Ectodermal cell (in vitro differentiated cells): ENCODE data around the gene PACS1.

ENCODE experiments used
- H3K27ac ChIP-seq: 2 replicates; pipeline ENCODE4 v1.7.0; 2013; ENCODE audit warnings: mild to moderate bottlenecking, low read depth, low read length; ENCODE audit not compliant: insufficient read depth, poor library complexity, severe bottlenecking
- H3K27me3 ChIP-seq: 2 replicates; pipeline ENCODE4 v1.7.0; 2013; ENCODE audit warnings: mild to moderate bottlenecking, low read length; ENCODE audit not compliant: insufficient read depth, control insufficient read depth, poor library complexity, severe bottlenecking
- H3K36me3 ChIP-seq: one replicate; pipeline ENCODE4 v1.7.0; 2013; ENCODE audit warnings: low read length; ENCODE audit not compliant: control insufficient read depth, insufficient read depth
- H3K4me1 ChIP-seq: one replicate; pipeline ENCODE4 v1.7.0; 2013; ENCODE audit warnings: low read length; ENCODE audit not compliant: control insufficient read depth, insufficient read depth
- H3K4me3 ChIP-seq: 2 replicates; pipeline ENCODE4 v1.7.0; 2013; ENCODE audit warnings: low read depth, low read length, control low read depth; ENCODE audit not compliant: insufficient read depth
- H3K9me3 ChIP-seq: 2 replicates; pipeline ENCODE4 v1.7.0; 2013; ENCODE audit warnings: mild to moderate bottlenecking, low read length, moderate library complexity; ENCODE audit not compliant: control insufficient read depth
- WGBS, 2 experiments: methylation state at CpG; one replicate each; pipeline ENCODE4 v1.1.7; 2013; ENCODE audit warnings: missing lambda C conversion rate in 2 of 2; 5-methylcytosine and 5-hydroxymethylcytosine counted together

PACS1 gene

DNA sequence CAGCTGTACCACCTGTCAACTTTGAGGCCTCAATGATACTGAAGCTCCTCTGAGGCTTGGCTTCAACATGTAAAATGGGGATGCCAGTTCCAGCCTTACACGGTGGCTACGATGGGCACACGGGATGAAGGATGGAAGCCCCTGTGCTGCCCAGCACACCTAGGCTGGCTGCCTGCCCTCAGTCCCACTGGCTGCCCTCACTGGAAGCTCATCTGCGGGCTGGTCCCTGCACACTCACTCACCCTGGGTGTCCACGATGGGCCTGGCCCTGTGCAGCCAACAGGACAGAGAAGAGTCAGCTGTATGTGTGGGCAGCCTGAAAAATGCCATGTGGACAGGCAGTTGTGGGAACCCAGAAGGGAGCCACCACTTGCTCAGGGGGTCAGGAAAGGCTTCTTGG, 216.6 kb downstream of the PACS1 start:
- Histone ChIP-seq H3K4me3 (no peak overlapping the region), H3K27me3 (peaks cover 21% of the 10 kb centered on the region), H3K4me1 (peaks cover 11% of the 10 kb centered on the region), H3K9me3 (no peaks in the 10 kb centered on the region), H3K27ac (no peak overlapping the region), H3K36me3 (peaks cover 9% of the 10 kb centered on the region)
- WGBS, 2 experiments, result 93% methylated on average over 5 of the region's 5 CpGs

GRCh38 chr11:66287211-66287888, 217.3 kb downstream of the PACS1 start:
- 92 to 94% methylated on average over 10 of the region's 10 CpGs for WGBS, 2 experiments
- Histone ChIP-seq H3K4me1 (peaks cover 13% of the 10 kb centered on the region), H3K36me3 (peaks cover 9% of the 10 kb centered on the region), H3K27me3 (peaks cover 27% of the 10 kb centered on the region), H3K9me3 (no peaks in the 10 kb centered on the region), H3K27ac (no peak overlapping the region), H3K4me3 (no peak overlapping the region)

GRCh38 chr11:66287889-66288670, 218.0 kb downstream of the PACS1 start:
- 59 to 60% methylated on average over 20 of the region's 20 CpGs for WGBS, 2 experiments
- H3K27me3 ChIP-seq, result peaks cover 34% of the 10 kb centered on the region
- H3K4me1 ChIP-seq, result peaks cover 12% of the 10 kb centered on the region
- H3K36me3 ChIP-seq, result peaks cover 9% of the 10 kb centered on the region
- no peaks in the 10 kb centered on the region for H3K9me3 ChIP-seq
- H3K4me3 ChIP-seq, result peak overlapping the region; percentile 69
- peak overlapping the region; percentile 50 for H3K27ac ChIP-seq

DNA sequence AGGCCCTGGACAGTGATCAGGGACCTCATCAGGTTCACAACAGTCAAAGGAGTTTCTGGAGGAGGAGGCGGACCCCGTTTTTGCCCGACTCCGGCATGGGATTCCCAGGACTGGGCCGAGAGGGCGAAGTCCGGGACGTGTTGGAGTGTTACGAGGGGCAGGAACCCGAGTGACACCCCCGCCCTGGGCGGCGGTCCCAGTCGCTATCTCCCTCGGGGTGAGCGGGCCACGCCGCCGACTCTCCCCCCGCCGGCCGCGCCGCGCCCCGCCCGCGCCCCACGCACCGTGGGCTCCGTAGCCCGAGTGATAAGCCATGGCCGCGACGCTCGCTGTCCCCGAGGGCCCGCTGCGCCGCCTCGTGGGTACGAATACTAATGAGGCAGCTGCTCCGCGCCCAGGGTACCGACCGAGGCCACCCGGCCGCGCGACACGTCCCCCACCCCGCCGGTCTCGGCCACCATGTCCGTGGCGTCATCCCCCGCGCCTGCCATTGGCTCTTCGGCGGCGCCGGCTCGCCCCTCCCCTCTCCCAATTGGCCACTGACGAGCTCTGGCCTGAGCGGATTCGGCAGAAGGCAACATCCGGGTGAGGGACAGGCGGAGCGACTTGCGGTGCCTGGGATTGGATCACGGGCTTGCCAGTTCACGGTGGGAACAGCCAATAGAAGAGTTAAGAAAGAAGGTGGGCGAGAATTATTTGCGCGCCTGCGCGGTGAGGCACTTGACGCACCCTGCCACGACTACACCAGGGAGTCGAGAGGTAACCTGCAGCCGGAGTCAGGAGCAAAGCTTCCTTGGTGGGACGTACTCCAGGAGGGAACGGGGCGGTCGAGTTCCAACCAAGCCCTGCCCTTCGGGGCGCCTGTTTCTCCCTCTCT, 218.8 kb downstream of the PACS1 start, which contains the start of gene YIF1A:
Gene YIF1A (minus strand): TSS at position 473 of the 877 bp plus-strand sequence. CDS start 158 bp downstream, at position 315.
- Histone ChIP-seq H3K4me3 (peak within 1 kb of the TSS; percentile 69), H3K4me1 (peaks cover 12% of the 10 kb centered on the region), H3K9me3 (no peaks in the 10 kb centered on the region), H3K36me3 (peaks cover 2% of the 10 kb centered on the region), H3K27ac (peak within 1 kb of the TSS; percentile 76), H3K27me3 (peaks cover 43% of the 10 kb centered on the region)
- WGBS, 2 experiments, result 0% methylated on average over 87 of the region's 87 CpGs

DNA sequence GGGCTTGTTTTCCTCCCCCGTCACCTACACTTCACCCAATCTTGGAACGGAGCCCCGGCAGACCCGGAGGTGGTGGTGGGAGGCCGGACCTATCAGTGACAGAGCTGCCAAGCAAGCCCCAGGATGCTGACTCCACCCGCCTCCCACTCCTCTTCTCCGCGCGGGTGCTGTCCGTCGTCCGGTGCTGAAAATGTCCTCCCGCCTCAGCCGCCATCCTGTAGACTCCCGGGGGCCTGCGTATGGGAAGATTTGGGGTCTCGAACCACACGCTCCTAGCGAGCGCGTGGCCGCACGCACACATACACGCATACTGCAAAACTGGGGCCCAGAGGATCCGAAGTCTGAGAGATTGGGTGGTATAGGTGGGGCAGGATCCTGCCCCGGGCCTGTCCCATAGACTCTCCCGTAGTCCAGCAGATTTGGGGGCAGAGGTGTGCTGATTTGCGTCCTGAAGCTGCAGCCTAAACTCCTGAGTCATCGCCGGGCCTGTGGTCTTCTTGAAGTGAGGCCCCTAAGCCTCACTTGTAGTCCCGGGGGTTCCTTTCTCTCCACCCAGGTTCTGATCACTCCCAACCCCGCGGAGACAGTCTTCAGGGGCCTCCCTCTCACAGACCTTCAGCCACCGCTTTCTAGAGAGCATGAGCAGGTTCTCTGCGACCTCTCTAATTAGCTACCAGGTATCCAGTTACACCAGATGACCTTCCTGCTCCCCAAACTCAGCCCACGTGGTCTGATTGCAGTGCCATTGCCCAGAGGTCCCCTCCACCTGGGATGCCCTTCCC, 219.7 kb downstream of the PACS1 start:
- H3K27ac ChIP-seq, result peak overlapping the region; percentile 76
- peak overlapping the region; percentile 69 for H3K4me3 ChIP-seq
- 15 to 16% methylated on average over 34 to 36 of the region's 36 CpGs for WGBS, 2 experiments
- H3K9me3 ChIP-seq, result no peaks in the 10 kb centered on the region
- peaks cover 12% of the 10 kb centered on the region for H3K4me1 ChIP-seq
- no peaks in the 10 kb centered on the region for H3K36me3 ChIP-seq
- peaks cover 48% of the 10 kb centered on the region for H3K27me3 ChIP-seq

DNA sequence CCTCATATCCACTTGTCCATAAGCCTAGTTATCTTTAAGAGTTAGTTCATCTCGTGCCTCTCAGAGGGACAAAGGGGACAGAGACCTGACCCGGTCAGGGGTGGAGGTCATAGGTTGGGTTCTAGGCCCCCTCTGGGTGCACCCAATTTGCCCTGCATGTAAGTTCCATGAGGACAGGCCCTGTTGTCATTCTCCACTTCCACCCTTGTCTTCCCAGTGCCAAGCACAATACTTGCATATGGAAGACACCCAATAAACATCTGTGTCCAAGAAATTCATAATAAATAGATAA, 220.2 kb downstream of the PACS1 start:
- Histone ChIP-seq H3K27ac (no peak overlapping the region), H3K4me1 (peaks cover 12% of the 10 kb centered on the region), H3K36me3 (no peaks in the 10 kb centered on the region), H3K9me3 (no peaks in the 10 kb centered on the region), H3K27me3 (peaks cover 48% of the 10 kb centered on the region), H3K4me3 (no peak overlapping the region)
- 80 to 93% methylated on average over 2 of the region's 2 CpGs for WGBS, 2 experiments

- 18 to 20% methylated on average over 16 of the region's 16 CpGs for WGBS, 2 experiments
- Histone ChIP-seq H3K36me3 (no peaks in the 10 kb centered on the region), H3K27me3 (peaks cover 48% of the 10 kb centered on the region)
Observed at GRCh38 chr11:66291303-66291705, 221.2 kb downstream of the PACS1 start.

DNA sequence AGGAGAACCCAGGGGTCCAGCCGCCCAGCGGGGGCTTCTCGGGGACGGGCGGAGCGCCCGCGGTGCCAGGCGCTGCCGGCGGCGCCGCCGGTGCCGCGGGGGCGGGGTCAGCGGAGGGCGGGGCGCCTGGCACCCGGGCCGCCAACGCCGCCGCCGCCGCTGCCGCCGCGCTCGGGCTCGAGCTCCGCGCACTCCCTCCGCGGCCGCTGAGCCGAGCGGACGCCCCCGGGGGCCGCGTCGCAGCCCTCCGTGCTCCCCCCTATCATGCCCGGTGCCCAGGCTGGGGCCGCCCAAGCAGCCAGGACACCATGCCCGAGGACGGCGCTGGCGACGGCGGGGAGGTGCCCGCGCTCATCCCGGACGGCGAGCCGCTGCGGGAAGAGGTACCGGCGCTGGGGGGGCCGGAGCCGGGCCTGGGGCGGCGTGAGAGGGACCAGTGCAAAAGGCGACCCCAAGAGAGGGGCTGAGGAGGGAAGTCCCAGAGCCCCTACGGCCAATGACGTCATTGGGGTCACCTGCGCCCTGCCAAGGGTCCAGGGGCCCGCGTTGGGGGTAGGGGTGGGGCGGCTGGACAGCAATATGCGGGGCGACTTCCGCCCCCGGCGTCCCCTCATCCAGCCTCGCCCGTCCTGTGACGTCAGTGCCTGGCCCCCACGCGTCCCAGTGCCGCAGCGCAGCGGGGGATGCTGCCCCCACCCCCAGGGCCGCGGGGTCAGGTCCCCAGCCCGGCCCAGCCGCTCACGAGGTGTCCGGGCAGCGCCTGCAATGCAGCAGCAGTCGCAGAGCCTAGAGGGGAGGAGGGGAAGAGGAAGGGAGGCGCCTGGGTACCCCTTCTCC, 221.9 kb downstream of the PACS1 start, which contains the start of gene TMEM151A:
Gene TMEM151A (plus strand): TSS at position 189 of the 837 bp plus-strand sequence. CDS start 120 bp downstream, at position 309.
- WGBS, 2 experiments, result 2 to 3% methylated on average over 95 of the region's 95 CpGs
- Histone ChIP-seq H3K36me3 (no peaks in the 10 kb centered on the region), H3K4me3 (peak within 1 kb of the TSS; percentile 35), H3K27ac (no peak within 1 kb of the TSS), H3K9me3 (no peaks in the 10 kb centered on the region), H3K4me1 (peaks cover 12% of the 10 kb centered on the region), H3K27me3 (peaks cover 48% of the 10 kb centered on the region)

More at GRCh38 chr11:66291303-66291705, 221.2 kb downstream of the PACS1 start:
- H3K4me3 ChIP-seq, result no peak overlapping the region
- no peaks in the 10 kb centered on the region for H3K9me3 ChIP-seq
- H3K4me1 ChIP-seq, result peaks cover 12% of the 10 kb centered on the region
- no peak overlapping the region for H3K27ac ChIP-seq
